PFSK-1 (cell line): ENCODE data around the gene ADGRG3.

Source experiments
- FOXP2 ChIP-seq: optimal IDR thresholded peaks from 2 replicates; pipeline ENCODE3; 2011; ENCODE audit warnings: borderline replicate concordance, control low read depth, inconsistent platforms; ENCODE audit not compliant: insufficient read depth; ENCODE audit errors: extremely low read length, extremely low read depth
- POLR2AphosphoS5 ChIP-seq: IDR thresholded peaks from 2 replicates; pipeline ENCODE4 v1.6.1; 2012; ENCODE audit warnings: low read depth, mild to moderate bottlenecking, control low read depth, low read length, moderate library complexity
- SIN3A ChIP-seq: IDR thresholded peaks from 2 replicates; pipeline ENCODE4 v1.6.1; 2012; ENCODE audit warnings: mild to moderate bottlenecking, low read length, moderate library complexity, borderline replicate concordance; ENCODE audit not compliant: insufficient read depth
- TAF1 ChIP-seq: IDR thresholded peaks from 2 replicates; pipeline ENCODE4 v1.6.1; 2012; ENCODE audit warnings: low read length, control low read depth, borderline replicate concordance; ENCODE audit not compliant: insufficient read depth
- TF ChIP-seq, protein P1 (sequence below), 2 experiments: IDR thresholded peaks; 2 replicates each; pipeline versions ENCODE4 v1.6.1 to v1.8.0; 2011 to 2012; ENCODE audit warnings: low read depth in 2 of 2, low read length in 2 of 2, control low read depth in 1 of 2, inconsistent platforms in 1 of 2, mild to moderate bottlenecking in 1 of 2, moderate library complexity in 1 of 2; ENCODE audit not compliant: insufficient read depth in 1 of 2

The ADGRG3 gene

DNA sequence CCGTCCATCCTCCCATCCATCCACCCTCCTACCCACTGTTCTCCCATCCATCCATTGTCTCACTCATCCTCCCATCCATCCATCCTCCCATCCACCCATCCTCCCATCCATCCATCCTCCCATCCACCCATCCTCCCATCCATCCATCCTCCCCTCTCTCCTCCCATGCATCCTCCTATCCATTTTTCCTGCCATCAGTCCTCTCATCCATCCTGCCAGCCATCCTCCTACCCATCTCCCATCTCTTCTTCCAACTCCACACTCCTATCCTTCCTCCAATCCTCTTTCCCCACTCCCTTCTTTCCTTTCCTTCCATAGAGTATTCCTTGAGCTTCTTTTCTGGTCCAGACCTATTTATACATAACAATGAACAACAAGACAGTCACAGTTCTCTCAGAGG, 38.6 kb downstream of the ADGRG3 start:
- TF ChIP-seq, protein P1, sequence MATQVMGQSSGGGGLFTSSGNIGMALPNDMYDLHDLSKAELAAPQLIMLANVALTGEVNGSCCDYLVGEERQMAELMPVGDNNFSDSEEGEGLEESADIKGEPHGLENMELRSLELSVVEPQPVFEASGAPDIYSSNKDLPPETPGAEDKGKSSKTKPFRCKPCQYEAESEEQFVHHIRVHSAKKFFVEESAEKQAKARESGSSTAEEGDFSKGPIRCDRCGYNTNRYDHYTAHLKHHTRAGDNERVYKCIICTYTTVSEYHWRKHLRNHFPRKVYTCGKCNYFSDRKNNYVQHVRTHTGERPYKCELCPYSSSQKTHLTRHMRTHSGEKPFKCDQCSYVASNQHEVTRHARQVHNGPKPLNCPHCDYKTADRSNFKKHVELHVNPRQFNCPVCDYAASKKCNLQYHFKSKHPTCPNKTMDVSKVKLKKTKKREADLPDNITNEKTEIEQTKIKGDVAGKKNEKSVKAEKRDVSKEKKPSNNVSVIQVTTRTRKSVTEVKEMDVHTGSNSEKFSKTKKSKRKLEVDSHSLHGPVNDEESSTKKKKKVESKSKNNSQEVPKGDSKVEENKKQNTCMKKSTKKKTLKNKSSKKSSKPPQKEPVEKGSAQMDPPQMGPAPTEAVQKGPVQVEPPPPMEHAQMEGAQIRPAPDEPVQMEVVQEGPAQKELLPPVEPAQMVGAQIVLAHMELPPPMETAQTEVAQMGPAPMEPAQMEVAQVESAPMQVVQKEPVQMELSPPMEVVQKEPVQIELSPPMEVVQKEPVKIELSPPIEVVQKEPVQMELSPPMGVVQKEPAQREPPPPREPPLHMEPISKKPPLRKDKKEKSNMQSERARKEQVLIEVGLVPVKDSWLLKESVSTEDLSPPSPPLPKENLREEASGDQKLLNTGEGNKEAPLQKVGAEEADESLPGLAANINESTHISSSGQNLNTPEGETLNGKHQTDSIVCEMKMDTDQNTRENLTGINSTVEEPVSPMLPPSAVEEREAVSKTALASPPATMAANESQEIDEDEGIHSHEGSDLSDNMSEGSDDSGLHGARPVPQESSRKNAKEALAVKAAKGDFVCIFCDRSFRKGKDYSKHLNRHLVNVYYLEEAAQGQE (IDR thresholded peaks at IDR 0.05; ENCODE audit: insufficient read depth in 1 of 2, low read depth in 2 of 2, low read length in 2 of 2), result no peak
- TF ChIP-seq TAF1 (no peak), SIN3A (no peak), POLR2AphosphoS5 (no peak), FOXP2 (no peak)

DNA sequence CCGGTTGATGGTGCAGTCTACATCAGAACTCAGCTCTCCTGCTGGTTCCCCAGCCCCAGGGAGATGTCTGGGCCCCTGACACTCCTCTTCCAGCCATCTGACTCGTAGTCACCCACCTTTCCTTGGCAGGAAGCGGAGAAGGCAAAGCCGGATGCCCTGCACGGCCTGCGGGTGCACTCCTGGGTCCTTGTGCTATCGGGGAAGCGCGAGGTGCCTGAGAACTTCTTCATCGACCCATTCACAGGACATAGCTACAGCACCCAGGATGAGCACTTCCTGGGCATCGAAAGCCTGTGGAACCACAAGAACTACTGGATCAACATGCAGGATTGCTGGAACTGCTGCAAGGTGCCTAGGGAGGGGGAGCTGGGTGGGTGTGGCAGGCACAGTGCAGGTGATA, 39.2 kb downstream of the ADGRG3 start:
- TF ChIP-seq TAF1, result no peak
- TF ChIP-seq FOXP2, result no peak
- no peak for TF ChIP-seq SIN3A
- TF ChIP-seq POLR2AphosphoS5, result no peak
- TF ChIP-seq, protein P1 (IDR thresholded peaks at IDR 0.05; ENCODE audit: insufficient read depth in 1 of 2, low read depth in 2 of 2, low read length in 2 of 2), result no peak

DNA sequence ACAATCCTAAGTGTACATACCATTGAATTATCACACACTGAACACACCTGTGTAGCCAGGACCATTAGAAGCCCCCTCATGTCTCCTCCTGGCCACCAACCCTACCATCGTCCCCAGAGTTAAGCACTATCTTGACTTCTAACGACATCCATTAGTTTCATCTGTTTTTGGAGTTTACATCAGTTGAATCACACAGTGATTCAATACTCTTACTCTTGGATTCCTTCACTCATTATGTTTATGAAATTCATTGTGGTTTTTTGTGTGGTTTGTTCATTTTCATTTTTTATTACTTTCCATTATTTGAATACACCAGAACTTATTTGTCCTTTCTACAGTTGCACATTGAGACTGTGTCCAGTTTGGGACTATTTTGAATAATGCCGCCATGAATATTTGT, 40.1 kb downstream of the ADGRG3 start:
- TF ChIP-seq POLR2AphosphoS5 (no peak), FOXP2 (no peak), TAF1 (no peak), SIN3A (no peak)
- TF ChIP-seq, protein P1 (IDR thresholded peaks at IDR 0.05; ENCODE audit: insufficient read depth in 1 of 2, low read depth in 2 of 2, low read length in 2 of 2), result no peak

DNA sequence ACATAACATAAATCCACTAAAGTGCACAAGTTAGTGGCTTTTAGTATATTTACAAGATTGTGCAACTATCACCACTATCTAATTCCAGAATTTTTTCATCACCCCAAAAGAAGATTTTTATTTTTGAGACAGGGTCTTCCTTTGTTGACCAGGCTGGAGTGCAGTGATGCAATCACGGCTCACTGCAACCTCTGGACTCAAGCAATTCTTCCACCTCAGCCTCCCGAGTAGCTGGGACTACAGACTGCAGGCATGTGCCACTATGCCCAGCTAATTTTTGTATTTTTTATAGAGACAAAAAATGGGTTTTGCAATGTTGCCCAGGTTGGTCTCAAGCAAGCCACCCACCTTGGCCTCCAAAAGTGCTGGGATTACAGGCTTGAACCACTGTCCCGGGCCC, 41.6 kb downstream of the ADGRG3 start:
- no peak for TF ChIP-seq SIN3A
- no peak for TF ChIP-seq POLR2AphosphoS5
- TF ChIP-seq, protein P1 (IDR thresholded peaks at IDR 0.05; ENCODE audit: insufficient read depth in 1 of 2, low read depth in 2 of 2, low read length in 2 of 2), result no peak
- TF ChIP-seq TAF1, result no peak

DNA sequence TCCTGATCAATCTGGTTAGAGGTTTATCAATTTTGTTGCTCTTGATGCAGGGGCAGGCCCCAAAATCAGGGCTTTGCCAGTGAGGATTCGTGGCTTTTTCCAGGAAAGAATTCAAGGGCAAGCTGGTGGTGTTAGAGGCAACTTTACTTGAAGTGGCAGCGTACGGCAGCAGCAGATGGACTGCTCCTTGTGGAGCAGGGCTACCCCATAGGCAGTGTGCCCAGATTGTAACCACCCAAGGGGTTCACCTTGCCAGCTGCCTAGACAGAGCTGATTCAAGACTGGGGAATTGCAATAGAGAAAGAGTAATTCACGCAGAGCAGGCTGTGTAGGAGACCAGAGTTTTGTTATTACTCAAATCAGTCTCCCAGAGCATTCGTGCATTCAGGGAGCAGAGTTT, 43.2 kb downstream of the ADGRG3 start:
- TF ChIP-seq SIN3A (no peak), FOXP2 (no peak), POLR2AphosphoS5 (no peak)
- TF ChIP-seq, protein P1 (IDR thresholded peaks at IDR 0.05; ENCODE audit: insufficient read depth in 1 of 2, low read depth in 2 of 2, low read length in 2 of 2), result no peak
